ENCODE data around the gene S100A8.

- TF ChIP-seq CTCF (IDR thresholded peaks at IDR 0.05), result no peak
- no peak for TF ChIP-seq POLR2A (IDR thresholded peaks at IDR 0.05)
Measured at GRCh38 chr1:153387785-153388184, 3.1 kb downstream of the S100A8 start.
